Measurements from ENCODE around the gene HOATZ.

GRCh38 chr11:111571829-111572501, 57.4 kb downstream of the HOATZ start:
- no peak for TF ChIP-seq POLR2A (IDR thresholded peaks at IDR 0.05; ENCODE audit: low read depth, low read length)
- TF ChIP-seq TAF1 (IDR thresholded peaks at IDR 0.05; ENCODE audit: low read depth, low read length) = no peak
- TF ChIP-seq SPI1 (IDR thresholded peaks at IDR 0.05; ENCODE audit: low read depth, low read length) = no peak
- no peak for TF ChIP-seq POLR2AphosphoS5 (IDR thresholded peaks at IDR 0.05; ENCODE audit: low read depth, low read length)
- no peak for TF ChIP-seq POU2F2 (IDR thresholded peaks at IDR 0.05; ENCODE audit: low read depth, low read length)
- no peak for TF ChIP-seq PAX5 (IDR thresholded peaks at IDR 0.05; ENCODE audit: insufficient read depth, low read length, severe bottlenecking)

Measured in GM12891 (cell line).